NCI-H187 (cell line): Measurements from ENCODE around the gene LAMC1.

Source experiments
- DNase-seq, 2 experiments: peaks; one replicate each; lab custom pipeline; 2025; lab: John Stamatoyannopoulos, UW

LAMC1 gene

DNA sequence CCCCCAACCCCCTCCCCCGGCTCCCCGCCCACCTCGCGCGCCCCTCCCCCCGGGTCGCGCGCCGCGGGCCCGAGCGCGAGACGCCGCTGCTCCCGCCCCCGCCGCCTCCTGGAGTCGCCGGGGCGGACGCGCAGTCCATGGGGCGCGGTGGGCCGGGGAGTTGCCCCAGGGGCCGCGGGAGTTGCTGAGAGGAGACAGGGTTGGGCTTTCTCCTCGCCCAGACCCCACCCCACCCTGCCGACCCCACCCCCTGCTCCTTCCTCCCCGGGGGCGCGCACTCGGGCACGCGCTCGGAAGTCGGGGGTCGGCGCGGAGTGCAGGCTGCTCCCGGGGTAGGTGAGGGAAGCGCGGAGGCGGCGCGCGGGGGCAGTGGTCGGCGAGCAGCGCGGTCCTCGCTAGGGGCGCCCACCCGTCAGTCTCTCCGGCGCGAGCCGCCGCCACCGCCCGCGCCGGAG lies at the start of gene LAMC1:
Gene LAMC1 (plus strand): TSS at position 275 of the 455 bp plus-strand sequence. CDS start 297 bp downstream, outside the sequence.
- DNase-seq = peak; percentile 54 to 60

DNA sequence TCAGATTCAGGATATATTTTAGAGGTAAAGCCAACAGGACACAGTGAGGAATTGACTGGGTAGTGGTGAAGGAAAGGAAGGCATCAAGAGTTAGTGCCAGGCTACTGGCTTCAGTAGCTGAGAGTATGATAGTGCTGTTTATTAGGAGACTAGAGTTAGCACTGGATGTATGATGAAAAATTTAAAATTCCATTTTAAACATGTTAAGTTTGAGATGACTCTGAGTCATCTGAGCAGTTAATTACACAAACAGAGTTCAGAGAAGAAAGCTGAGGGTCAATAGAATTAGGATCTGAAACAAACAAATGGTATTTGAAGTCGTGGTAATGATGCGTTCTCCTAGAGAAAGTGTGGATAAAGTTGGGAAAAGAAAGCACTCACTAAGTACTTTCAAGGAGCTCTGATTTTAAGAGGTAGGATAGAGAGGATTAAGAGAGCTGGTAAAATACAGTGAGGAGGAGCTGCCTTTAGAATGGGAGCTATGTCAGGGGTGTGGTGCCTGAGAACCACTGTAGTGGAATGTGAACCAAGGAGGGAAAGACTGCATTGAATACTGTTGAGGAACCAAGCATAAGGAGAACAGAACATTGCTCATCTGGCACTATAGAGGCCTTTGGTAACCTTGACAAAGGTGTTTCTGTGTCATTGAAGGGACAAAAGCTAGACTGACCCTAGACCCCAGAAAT lies 48.6 kb upstream of the LAMC1 start:
- no peak for DNase-seq

DNA sequence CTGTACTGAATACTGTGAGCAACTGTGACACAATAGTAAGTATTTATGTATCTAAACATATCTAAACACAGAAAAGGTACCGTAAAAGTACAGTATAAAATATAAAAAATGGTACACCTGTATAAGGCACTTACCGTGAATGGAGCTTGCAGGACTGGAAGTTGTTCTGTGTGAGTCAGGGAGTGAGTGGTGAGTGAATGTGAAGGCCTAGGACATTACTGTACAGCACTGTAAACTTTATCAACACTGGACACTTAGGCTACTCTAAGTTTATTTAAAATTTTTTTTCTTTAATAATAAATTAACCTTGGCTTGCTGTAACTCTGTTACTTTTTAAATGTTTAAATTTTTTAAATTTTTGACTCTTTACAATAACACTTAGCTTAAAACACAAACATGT lies 45.7 kb upstream of the LAMC1 start:
- DNase-seq = no peak

DNA sequence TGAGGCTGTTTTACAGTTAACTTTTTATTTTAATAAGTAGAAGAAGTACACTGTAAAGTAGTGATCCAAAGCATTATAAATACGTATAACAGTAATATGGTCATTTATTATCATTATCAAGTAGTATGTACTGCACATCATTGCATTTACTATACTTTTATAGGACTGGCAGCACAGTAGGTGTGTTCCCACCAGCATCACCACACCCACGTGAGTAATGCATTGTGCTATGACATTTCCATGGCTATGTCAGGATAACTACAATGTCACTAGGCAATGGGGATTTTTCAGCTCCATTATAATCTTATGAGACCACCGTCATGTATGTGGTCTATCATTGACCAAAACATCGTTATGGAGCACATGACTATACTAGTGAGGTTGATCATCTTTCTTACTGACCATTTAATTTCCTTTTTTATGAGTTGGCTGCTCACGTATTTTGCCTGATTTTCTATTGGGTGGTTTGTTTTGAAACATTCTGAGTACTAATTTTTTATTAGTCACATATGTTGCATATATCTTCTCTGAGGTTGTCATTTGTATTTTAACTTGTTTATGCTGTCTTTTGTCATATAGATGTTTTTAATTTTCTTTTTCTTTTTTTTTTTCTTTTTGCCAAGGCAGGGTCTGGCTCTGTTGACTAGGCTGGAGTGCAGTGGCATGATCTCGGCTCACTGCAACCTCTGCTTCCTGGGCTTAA lies 44.9 kb upstream of the LAMC1 start:
- no peak for DNase-seq

DNA sequence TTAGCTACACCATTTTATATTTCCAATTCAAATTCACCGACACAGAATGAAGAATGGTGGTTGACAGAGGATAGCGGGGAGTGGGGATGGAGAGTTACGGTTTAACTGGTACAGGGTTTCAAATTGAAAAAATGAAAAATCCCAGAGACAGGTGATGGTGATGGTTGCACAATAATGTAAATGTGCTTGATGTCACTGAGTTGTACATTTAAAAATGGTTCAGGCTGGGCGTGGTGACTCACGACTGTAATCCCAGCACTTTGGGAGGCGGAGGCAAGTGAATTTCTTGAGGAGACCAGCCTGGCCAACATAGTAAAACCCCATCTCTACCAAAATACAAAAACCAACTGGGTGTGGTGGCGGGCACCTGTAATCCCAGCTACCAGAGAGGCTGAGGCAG lies 39.1 kb upstream of the LAMC1 start:
- DNase-seq = no peak

DNA sequence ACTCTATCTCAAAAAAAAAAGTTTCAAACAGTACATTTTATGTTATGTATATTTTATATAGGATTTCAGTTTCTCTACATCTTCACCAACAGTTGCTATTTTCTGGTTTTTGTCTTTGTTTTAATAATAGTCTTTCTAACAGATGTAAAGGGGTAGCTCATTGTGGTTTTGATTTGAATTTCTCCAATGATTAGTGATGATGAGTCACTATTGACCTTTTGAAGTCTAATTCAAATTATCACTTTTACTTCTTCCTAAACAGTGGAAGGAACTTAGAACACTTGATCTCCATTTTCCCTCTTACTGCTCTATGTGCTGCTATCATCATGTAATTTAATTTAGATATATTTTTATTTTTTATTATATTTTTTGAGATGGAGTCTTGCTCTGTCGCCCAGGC lies 38.6 kb upstream of the LAMC1 start:
- DNase-seq = no peak

DNA sequence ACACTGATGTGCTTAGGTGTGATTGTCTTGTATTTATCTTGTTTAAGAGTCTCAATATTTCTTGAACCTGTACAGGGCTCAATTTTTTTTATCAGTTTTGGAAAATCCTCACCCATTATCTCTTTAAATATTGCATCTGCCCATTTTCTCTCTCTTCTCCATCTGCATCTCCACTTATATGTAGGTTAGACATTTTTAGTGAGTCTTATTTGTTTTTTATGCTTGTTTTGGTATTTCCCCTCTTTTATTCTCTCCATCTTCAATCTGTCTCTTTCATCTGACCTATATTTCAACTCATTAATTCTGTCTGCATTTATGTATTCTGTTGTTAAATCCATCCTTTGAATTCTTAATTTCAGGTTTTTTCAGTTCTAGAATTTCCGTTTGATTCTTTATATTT lies 37.3 kb upstream of the LAMC1 start:
- no peak for DNase-seq

DNA sequence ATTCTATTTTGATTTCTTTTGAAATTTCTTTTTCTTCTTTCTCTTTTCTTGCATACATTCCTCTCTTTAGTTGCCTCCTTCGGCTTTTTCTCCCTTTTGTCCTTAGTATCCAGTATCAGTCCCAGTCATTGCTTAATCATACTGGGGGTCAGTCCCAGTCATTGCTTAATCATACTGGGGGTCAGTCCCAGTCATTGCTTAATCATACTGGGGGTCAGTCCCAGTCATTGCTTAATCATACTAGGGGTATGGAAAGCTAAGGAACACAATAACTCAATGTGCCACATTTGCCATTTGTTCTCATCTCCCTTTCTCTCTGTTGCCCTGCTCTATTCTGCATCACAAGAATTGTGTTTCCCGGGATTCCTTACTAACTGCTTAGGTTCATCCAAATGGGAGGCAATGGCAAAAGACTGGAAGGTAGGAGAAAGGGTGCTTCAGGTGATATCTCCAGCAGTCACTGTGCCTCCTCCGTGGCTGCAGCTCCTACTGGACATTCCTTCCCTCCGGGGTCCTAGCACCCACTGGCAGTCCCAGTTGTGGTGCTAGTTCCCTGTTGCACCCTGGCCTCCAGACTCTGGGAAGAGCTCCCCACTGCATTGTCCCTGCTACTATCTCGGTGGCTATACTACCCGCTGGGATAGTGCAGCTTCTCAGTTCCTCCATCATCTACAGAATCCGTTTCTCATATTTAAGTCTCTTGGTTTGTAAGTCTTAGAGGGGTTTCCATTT lies 32.6 kb upstream of the LAMC1 start:
- DNase-seq = no peak

DNA sequence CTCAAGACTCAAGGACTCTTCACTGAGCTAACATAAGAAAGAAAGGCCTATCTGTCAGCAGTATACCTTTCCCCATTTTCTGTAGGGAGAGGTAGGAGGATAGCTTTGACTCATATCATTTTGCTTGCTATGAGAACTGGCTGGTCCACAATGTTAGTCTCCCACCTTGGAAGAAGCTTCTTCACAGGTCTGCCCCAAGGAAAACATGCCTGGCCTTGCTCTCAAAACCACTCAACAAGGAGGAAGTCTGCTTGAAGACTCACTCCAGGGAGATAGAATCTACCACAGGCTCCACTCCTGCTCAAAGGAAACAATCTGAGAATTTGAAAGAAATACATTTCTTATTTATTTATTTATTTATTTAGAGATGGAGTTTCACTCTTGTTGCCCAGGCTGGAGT lies 29.5 kb upstream of the LAMC1 start:
- no peak for DNase-seq

DNA sequence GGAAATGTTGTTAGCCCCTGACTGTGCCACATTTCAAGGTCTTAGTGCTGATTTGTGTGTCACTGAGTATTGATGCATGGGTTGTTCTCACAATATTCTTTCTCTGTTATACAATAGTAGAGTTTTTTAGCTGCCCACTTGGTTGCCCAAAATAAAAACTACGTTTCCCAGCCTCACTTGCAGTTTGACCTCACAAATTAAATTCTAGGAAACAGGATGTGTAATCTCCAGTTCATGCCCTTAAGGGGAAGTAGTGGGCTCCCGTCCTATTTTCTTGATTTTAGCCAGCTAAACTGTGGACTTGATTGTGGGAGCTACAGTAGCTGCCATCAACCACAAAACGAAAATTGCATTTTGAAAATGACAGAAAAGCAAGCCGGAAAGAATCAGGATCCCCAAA lies 27.3 kb upstream of the LAMC1 start:
- DNase-seq = no peak

DNA sequence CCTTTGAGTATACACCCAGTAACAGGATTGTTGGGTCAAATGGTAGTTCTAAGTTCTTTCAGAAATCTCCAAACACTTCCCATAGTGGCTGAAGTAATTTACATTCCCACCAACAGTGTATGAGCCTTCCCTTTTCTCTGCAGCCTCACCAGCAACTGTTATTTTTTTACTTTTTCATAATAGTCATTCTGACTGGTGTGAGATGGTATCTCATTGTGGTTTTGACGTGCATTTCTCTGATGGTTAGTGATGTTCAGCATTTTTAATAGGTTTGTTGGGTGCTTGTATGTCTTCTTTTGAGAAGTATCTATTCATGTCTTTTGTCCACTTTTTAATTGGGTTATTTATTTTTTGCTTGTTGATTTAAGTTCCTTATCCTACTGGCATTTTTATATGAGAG lies 26.4 kb upstream of the LAMC1 start:
- no peak for DNase-seq

DNA sequence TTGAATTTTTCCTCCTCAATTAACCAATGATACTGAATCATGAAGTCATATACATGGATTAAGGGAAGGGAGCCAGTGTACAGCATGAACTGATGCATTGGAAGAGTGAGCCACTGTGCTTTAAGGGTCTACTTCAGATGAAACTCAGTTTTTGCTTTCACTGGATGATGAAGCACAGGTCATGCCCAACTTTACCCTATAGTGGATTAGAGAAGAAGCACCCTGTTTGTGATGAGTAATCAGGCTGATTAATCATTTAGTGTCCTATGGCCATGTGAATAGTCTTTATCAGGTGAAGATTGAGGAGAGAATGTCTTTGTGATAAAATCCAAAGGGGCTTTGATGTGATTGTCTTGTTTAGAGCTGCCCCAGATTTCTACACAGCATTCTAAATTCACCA lies 24.7 kb upstream of the LAMC1 start:
- no peak for DNase-seq

DNA sequence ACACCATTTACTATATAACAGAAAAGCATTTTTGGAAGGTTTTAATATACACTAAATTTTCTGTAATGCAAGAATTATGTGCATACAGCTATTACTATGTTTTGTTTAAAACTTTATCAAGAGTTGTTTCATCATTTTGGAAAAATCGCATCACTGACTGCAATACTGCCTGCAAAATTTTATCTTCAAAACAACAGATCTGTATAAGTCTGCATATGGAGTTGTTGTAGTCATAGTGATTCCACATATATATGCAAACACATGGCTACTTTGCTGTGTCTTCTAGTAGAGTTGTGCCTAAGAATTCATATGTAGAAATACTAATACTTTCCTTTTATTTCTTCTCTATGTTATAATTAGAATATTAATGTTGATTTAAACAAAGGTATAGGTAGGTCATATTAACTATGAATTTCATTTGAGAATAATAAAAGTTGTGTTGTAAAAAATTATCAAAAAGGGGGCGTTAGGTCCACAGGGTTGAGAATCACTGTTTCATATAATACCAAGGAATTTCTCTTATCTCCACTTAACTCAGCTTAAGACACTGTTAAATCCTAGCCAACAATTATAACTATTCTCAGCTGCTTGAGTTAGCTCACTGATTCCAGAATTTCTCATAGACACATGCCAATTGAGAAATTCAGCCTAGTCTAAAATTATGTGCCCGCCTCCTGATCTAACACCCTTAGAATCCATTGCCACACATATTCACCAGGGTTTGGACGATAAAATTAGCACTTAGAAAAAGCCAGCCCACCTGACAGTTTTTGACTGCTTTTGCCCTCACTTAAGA lies 22.9 kb upstream of the LAMC1 start:
- no peak for DNase-seq

DNA sequence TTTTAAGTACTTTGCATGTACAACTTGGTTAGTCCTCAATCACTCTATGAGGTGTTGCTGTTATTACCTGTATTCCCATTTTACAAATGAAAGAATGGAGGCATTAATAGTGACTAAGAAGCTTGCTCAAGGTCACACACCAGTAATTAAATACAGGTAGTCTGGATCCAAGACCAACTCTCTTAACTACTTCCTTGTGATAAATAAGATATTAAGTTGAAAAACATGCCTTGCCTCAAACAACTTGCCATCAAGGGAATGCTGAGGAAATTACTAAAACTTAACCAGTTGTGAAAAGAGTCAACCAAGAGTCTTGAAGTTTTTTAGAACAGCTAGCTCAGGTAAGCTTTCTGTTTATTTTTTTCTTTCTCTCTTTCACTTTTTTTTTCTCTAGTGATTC lies 21.0 kb upstream of the LAMC1 start:
- no peak for DNase-seq

DNA sequence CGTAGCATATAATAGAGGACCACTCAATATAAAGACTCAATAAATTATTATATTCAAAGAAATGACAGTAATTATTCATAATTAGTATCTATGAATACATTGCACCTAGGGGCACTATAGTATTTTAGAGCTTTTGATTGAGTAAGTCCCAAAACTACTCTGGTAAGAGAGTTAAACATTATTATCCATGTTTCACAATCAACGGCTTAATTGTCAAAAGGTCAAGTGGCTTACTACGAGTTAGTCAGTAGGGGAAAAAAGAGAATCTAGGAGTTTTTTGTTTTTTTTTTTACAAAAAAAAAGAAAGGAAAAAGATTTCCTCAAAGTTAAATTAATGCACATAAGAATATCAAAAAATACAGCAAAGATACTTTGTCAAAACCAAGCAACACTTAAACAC lies 20.4 kb upstream of the LAMC1 start:
- DNase-seq = no peak

DNA sequence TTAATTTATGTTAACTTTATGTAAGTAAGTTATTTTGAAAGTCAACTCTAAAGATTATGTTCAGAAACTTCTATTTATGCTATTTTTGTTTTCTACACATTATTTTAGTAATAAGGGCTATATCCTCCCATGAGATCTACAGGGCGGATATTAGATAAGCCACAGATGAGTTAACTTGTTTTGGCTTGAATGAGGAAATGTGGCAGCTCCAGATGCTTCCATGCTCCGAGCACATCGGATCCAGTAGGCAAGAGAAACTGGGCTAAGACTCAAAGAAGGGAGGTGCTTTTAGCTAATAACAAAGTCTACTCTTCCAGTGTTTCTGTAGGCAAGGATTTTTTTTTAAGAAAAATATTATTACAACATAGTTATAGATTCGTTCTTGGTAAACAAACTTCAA lies 20.0 kb upstream of the LAMC1 start:
- no peak for DNase-seq

DNA sequence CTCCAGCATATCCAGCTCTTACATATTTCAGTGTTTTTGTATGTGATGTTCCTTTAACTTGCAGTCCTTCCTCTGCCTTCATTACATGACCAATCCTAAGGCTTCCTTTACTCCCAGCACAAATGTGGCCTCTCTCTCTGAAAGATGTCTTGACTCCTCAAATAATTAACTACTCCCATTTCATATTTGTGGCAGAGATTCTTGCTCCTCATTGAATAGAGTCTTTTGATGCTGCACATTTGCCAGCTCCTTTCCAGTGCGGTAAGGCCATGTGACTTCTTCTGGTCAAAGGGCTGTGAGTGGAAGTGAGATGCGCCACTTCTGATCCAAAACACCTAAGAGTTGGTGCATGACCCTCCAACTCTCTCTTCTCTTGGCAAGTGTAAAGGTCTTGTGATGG lies 19.1 kb upstream of the LAMC1 start:
- DNase-seq = no peak

DNA sequence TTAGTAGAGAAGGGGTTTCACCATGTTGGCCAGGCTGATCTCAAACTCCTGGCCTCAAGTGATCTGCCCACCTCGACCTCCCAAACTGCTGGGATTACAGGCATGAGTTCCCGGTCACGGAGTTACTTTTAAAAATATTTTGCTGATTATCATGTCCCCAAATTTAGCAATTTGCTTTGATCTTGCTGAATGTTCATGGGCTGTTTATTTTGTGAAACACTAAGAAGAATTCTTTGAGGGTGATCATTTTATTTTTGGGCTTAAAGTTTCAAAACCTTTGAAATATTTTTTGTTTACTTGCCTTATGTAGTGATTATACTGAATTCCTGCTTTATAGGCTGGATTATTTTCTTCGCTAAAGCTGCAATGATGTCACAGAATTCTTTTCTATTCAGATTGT lies 11.4 kb upstream of the LAMC1 start:
- no peak for DNase-seq

DNA sequence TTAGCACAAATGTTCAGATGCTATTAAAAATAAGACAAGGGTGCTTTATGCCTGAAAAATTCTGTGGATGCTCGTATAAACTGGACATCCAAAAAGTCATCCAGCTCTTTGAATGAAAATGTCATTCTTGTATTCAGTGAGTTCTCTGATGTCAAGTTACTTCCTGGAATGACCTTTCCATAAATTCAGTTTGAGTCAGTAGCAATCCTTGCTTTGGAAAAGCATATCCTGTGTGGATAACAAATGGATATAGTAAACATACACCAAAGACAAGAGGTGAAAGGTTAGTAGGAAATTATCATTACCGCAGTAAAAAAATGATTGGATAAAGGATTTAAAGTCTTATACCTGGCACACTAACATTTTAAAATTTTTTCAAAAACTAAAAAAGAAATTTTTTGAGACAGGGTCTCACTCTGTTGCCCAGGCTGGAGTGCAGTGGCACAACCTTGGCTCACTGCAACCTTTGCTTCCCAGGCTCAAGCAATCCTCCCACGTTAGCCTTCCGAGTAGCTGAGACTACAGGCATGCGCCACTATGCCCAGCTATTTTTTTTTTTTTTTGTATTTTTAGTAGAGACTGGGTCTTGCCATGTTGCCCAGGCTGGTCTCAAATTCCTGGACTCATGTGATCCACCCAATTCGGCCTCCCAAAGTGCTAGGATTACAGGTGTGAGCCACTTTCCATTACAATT lies 10.8 kb upstream of the LAMC1 start:
- no peak for DNase-seq

DNA sequence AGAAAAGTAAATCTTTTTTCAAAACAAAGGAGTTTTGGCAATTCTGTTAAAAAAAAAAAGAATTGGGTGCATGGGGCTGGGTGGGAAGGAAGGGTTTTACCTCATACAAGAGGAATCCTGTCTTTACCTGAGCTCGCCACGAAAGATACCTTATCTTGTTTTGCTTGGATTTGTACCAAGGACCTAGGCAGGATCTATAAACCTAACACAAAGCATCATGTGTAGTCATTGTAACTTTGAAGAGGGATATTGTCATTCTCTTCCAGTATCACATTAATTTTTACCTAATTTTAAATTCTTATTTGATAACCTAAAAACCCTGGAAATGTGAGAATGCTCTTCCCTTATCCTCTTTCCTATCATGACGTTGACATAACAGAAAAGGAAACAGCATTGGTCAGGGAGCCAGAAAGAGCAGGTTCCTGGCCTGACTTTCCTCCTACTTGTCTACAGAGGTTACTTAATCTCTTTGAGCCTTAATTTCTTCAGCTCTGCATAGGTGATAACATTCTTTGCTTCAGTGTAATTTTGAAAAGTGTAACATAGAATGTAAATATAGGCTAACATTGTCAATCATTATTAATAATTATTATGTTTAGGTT lies 4.0 kb upstream of the LAMC1 start:
- DNase-seq = no peak

DNA sequence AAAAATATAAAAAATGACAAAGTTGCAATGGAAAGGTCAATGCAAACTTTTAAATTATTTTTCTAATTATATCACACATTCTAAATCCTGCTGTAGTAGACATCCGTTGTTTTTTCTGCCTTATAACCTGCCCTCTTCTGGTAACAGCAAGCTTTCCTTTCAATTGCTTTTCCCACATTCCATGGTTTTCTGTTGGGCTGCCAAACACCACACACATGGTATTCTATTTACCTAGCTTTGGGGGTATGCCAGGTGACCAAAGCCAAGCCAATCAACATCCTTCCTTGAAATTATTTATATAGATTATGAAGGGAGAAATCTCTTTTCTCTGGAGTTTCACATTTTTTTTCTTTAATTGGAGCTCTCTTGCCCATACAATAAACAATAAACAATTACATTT lies 3.4 kb upstream of the LAMC1 start:
- DNase-seq = no peak
